HG02759 (cell line): Measurements from ENCODE around the gene THRA.

Experiments used
- ATAC-seq: cut with Tn5 transposase; IDR thresholded peaks from one replicate; pipeline ENCODE4 v1.9.1; 2021; ENCODE audit warnings: mild to moderate bottlenecking, moderate library complexity; ENCODE audit not compliant: unreplicated experiment

The THRA gene

GRCh38 chr17:40063187-40063771 lies 514 bp downstream of the THRA start:
- peak; percentile 35 for ATAC-seq

- ATAC-seq = no peak
These were observed 1.3 kb downstream of the THRA start for GRCh38 chr17:40063901-40064531.

DNA sequence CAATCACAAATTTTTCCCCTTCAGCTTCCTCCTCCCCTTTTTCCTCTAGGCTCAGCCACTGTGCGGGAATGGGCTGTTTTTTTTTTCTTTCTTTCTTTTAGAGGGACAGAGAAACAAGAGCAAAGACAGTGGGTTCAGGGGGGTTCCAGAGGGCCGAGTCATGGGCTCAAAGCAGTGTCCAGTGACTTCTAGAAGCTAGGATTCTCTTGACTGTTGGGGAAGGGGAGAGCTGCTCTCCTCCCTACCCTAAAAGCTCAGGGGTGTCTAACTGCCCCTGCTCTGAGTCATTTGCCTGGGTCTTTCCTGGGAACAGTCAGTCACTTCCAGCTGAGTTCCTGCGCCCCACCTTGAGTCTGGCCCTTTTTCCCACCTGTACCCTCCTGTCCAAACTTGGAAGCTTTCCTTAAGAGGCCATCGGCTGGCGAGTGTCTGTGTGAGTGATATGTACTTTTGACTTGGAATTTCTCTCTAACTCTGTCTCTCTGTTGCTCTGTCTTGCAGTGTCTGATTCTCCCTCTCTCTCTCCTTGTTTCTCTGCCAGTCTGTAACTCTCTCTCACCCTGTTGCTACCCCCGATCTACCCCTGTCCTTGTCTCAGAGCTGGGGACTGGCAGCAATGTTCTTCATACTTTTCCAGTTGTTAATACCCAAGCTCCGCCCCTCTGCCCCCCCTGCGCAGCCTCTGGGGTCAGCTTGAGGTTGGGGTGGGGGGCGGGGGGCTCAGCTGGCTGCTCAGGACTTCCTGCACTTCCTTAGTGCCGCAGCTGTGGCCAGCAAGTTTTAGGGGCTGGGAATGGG lies 2.4 kb downstream of the THRA start:
- no peak for ATAC-seq

GRCh38 chr17:40065769-40066510 lies 3.2 kb downstream of the THRA start:
- ATAC-seq = no peak

GRCh38 chr17:40067710-40068109 lies 4.9 kb downstream of the THRA start:
- no peak for ATAC-seq

- no peak for ATAC-seq
These were observed 5.4 kb downstream of the THRA start for GRCh38 chr17:40068129-40068581.

- ATAC-seq = no peak
These were observed 5.8 kb downstream of the THRA start for GRCh38 chr17:40068584-40068916.

- ATAC-seq = no peak
These were observed 6.4 kb downstream of the THRA start for GRCh38 chr17:40068917-40069750.

DNA sequence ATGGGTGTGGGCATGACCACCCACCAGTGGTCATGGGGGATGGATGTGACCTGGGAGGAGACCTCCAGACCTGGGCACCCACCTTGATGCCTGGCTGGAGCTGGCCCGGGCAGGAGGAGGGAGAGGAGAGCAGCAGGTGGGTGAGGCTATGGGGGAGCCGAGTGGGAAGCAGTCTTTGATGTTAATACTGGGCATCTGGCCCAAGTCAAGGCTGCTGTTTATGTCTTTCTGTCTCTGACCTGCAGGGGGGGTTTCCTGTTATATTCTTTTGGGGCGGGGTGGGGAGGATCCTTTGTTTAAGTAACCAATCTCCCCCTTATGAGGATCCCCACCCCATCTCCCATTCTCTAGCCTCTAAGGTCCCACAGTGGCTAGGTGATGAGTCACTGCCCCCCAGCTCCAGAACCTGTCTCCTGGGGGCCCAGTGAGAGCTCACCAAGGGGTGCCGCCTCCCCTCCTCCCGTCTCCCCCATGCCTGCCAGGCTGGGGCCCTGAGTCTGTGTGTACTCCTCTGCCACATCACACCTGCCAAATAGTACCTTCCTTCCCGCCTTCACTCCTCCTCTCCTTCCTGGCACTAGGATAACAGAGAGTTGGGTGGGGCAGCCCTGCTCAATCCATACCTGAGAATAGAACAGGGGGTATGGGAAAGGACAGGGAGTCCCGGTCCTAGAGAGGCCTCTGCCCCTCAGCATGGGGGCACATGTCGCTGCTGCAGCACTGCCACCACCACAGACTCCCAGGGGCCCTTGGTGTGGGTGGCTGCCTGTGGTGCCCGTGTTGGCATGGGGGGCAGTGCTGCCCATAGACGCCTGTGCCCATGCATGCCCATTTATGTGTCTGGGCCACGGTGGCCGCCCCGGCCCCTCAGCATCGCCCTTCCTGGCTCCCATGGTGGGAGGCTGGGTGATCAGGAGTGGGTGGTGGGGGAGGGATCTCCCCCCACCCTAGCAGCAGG lies 7.3 kb downstream of the THRA start:
- ATAC-seq = no peak

DNA sequence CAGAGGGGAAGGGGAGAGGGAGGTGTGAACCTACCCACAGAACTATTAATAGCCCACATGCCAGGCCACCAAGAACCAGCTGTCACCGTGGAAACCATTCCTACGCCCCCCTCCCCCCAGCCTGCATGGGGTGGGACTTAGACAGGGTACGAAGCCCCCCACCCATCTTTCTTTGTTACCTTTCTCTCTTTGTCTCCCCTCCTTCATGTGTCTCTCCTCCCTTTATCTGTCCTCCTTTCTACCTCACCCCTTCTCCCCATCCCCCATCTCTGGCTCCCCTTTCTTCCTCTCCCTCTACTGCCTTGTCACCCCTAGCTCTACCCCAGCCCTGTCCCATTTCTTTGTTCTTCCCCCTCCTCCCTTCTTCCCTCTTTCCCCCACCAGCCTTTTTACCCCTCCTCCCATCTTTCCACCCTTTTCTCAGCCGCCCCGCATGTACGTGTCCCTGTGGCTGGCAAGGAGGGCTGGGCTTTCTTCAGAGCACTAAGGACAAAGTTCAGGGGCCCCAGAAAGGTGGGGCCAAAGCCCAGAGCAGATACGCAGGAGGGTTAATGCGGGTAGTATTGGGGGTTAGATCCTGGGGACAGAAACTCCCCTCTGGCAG lies 8.0 kb downstream of the THRA start:
- ATAC-seq = no peak

- ATAC-seq = no peak
These were observed 8.7 kb downstream of the THRA start for GRCh38 chr17:40071313-40072039.

GRCh38 chr17:40072040-40072734 lies 9.4 kb downstream of the THRA start:
- ATAC-seq = no peak

DNA sequence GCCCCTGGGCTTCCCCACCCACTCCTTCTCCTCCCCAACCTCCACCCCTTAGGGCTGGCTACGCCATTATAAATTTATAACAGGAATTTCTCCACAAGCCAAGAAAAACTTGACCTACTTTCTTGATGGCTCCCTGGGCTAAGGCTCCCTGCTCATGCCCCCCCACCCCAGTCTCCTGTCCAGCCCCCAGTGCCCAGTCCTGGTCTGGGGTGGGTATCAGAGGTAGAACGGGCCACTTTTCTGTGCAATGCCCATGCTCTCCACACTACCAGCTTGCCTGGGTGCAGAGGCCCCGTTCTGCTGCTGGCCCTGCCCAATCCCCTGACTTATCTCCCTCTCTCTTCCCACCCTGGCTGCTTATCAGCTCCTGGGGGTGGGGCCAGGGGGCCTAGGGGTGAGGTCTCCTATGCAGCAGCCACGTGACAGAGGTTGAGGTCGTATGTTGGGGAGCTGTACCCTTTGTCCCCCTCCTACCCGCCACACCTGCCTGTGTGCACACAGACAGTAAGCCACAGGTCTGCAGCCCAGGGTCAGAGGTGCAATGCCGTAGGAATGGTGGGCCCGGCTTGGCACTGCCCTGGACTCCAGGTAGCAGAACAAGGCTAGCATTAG lies 10.1 kb downstream of the THRA start:
- ATAC-seq = no peak

GRCh38 chr17:40073454-40074174 lies 10.8 kb downstream of the THRA start:
- no peak for ATAC-seq

GRCh38 chr17:40074175-40074512 lies 11.4 kb downstream of the THRA start:
- no peak for ATAC-seq

DNA sequence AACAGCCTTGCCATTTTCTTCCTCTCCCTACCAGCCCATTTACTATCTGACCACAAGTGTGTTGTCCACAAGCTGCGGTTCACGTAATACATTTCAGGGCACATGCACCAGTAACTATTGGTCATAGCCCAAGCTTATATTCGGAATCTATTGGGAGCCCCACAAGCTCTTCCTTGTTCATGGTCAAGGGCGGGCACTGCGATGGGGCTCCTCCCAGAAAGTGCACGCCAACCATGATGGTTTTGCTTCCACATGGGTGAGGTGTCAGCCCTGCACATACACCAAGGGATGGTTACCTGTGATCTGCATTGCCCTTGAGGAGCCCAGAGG lies 12.1 kb downstream of the THRA start:
- ATAC-seq = no peak
